Right forelimb (tissue), 1 donor: ENCODE results near the gene CFLAR.
"Not testable (repeated sequence)": the region's sequence is repeated elsewhere in the genome, so short reads cannot be mapped to it uniquely, and the experiment has no call there.

Experiments
- DNase-seq: peaks from one replicate; pipeline ENCODE4 v3.0.0-alpha.2; 2018

The CFLAR gene

GRCh38 chr2:201149064-201149820 is 33.3 kb downstream of the CFLAR start:
- DNase-seq, result no peak

DNA sequence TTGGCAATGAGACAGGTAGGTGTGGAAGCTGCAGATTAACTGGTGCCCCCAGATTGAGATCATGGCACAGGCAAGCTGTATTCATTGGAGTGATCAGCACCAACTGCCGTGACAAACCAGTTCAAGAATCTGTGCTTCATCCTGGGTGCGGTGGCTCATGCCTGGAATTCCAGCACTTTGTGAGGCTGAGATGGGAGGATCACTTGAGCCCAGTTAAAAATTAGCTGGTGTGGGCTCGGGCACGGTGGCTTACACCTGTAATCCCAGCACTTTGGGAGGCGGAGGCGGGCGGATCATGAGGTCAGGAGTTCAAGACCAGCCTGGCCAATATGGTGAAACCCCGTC is 33.8 kb downstream of the CFLAR start:
- not testable (repeated sequence) for DNase-seq

DNA sequence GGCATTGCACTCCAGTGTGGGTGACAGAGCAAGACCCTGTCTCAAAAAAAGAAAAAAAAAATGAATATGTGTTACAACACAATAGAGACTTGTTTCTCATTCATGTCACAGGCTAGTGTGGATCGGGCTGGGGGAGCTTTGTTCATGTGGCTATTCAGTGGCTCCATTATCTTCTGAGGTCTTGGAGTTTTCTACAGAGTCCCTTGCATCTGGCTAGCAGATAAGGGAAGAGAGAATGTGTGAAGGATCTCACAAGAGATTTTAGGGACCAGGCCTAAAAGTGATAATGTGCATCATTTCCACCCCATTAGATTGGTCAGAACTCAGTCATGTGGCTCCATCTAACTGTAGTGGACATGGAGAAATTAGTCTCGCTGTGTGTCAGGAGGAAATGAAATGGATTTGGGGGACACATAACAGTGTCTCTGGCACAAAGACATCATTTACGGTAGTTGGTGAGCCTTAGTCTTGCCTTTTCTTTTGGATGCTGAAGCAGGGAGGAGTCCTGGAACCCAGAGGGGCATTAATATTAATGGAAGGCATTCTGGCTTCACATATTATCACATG is 34.6 kb downstream of the CFLAR start:
- no peak for DNase-seq

DNA sequence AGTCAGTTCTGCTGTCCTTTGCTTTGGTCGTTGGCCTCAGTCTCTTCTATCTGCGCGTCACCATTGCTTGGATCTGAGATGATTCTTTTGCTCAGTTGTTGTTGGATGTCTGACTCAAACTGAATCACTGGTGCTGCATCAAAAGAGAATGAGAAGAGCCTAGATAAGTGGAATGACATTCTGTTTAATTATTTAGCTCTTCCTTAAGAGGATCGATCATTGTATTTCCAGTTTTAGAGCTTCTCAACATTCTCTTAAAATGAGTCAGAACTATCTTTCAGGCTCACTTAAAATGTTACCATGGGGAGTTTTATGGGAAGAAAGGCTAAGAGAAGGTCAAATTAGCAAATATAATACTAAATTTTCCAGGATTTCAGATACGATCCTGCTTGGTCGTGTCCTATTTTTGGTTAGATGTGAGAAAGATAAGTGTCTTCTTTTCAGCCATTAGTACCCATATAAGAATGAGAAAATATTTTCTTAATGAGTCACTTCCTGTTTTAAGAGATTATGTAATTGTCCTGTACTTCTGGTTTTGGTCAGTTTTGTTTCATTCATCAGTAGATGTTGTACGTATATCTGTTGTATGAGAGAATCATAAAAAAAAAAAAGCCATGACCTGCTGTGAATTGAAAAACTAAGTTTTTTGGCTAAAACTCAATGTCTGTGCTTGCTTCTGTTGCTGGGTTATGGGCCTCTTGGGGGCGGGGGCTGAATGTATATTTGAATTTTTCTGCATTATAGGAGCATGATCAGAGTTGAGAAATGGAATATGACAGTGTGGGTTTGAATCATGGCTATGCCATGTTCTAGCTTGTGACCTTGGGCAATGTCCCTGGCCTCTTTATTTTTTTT is 35.4 kb downstream of the CFLAR start:
- no peak for DNase-seq

DNA sequence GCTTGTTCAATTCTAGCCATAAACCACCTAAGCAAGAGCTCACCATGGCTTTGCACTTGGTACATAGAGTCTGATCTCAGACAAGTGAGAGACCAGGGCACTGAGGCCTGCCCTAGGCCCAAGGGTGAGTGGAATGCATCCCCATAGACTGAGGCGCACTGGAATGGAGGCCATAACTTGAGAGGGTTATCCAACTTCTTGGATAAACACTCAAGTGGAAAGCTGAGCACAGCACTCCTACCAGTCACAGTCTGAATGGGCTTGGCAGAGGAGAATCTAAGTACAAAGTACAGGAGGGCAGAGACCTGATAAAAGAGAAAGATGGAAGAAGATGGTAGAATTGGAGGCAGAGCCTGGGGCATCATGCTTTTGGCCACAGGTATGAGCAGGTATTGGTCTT is 36.6 kb downstream of the CFLAR start:
- DNase-seq, result no peak

DNA sequence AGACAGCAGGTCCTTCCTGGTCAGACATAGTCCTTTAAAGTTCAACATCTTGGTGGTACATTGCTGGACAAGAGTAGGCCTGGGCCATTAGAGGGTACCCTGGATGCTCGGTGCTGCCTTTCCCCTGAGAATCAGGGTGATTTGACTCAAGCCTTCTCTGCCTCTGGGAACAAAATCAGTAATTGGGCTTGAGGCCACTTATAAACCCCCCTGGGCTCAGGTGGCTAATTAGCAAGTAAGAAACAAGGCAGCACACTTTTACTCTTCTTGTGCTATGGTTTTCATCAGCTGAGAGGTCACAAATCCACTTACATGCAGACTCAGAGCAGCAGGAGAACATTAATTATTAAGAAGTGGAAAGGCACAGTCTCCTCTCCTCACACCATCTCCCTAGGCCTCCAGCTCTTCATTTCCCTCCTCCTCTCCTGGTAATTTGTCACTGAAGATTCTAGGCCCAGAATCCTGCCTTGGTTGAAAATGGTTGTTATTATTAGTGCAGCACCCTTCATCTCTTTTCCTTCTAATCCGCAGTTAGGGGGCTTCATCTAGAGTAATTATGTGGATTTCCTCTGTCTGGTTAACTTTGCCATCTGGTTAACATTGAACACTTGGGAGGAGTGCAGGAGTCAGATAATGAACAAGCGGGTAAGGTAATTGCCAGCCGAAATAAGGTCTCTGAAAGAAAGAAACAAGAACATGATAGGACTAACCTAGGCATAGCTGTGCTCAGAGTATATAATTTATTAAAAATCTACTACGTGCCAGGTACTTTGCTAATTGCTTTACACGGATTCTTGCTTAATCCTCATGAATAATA is 37.2 kb downstream of the CFLAR start:
- DNase-seq, result no peak

DNA sequence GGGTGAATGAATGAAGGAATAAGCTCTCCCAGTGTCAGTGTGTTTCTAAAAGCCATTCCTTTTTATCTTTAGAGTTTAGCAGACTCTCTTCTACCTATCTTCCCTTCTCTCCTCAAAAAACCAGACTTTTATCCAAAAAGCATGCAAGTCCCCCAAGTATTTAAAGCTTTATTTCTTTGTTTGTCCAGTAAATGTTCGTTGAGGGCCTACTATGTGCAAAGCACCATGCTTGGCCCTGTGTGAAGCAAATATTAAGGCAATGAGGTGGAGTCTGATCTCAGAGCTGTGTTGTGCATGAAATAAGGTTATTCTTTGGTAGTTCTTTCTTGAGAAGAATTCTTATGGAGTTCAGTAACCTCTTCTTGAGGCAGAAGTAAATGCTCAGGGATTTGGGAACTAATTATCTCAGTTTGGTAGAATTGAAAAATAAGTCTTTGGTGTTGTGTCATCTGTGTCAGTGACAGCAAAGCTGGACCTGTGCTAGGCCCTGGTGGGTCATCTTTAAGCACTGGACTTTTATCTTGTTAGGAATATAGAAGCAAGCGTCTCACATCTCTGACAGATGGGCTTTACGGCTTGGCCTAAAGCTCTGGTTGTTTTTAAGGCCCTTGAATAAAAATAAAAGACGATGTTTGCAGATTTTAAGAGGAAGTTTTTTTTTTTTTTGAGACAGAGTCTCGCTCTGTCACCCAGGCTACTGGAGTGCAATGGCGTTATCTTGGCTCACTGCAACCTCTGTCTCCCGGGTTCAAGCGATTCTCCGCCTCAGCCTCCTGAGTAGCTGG is 38.8 kb downstream of the CFLAR start:
- DNase-seq, result peak; percentile 21

DNA sequence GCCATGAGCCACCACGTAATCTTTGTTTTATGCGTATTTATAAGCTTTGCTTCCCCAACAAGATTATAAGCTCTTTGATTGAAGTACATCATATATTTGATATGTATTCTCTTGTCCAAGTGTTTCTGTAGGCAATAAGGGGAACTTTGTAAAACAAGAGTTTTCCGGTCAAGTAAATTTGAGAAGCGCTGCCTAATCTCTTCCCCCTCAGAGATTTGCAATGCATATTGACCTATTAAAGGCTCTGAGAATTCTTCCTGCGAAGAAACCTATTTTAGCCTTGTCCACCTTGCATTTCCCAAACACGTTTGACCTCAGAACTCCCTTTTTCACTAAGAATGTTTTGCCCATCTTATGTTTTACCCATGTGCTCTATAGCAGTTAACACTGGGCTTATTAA is 40.1 kb downstream of the CFLAR start:
- no peak for DNase-seq

DNA sequence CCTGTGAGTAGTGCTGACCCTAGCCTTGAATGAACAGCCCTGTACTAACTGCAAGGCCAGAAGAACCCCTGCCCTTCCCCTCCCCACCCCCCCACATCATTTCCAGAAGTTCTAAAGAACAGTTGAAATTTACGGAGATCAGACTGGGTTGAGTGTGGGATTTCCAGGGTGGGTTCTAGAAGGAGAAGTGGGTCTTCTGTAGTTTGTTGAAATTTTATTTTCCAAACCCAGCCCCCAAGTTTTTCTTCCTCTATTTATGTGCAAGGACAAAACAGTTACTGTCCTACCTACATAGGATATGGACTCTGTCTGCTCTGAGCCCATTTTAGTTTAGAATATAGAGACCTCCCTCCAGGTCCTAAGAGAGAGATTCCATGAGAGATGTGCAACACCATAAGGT is 40.7 kb downstream of the CFLAR start:
- no peak for DNase-seq

DNA sequence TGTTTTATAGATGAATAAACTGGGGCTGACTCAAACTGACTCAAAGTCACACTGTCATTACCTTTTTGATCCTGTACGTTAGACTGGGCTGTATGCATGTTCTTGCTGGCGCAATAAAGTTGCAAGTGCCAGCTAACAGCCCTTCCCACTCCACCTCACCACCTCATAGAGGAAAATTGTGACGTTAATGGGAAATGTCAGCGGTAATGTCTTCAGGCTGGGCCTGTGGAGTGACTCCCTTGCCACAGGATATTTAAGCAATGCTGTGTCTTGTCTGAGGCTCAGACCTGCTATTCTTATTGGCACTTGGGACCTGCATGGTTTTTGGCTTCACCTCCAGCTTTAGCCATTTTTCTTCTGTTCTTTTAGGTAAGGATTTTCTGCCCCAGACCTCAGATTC is 41.7 kb downstream of the CFLAR start:
- no peak for DNase-seq

GRCh38 chr2:201158111-201158929 is 42.4 kb downstream of the CFLAR start:
- no peak for DNase-seq

DNA sequence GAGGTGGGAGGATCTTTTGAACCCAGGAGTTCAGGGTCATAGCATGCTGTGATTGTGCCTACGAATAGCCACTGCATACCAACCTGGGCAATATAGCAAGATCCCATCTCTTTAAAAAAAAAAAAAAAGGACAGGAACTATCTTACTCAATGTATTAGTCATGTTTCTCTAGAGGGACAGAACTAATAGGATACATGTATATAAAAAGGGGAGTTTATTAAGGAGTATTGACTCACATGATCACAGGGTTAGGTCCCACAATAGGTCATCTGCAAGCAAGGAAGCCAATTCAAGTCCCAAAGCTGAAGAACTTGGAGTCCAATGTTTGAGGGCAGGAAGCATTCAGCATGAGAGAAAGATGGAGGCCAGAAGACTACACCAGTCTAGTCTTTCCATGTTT is 48.2 kb downstream of the CFLAR start:
- DNase-seq, result no peak

GRCh38 chr2:201167546-201167945 is 51.6 kb downstream of the CFLAR start:
- DNase-seq, result no peak

DNA sequence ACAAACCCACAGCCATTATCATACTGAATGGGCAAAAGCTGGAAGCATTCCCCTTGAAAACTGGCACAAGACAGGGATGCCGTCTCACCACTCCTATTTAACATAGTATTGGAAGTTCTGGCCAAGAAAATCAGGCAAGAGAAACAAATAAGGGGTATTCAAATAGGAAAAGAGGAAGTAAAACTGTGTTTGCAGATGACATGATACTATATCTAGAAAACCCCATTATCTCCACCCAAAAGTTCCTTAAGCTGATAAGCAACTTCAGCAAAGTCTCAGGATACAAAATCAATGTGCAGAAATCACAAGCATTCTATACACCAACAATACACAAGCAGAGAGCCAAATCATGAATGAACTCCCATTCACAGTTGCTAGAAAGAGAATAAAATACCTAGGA is 52.5 kb downstream of the CFLAR start:
- not testable (repeated sequence) for DNase-seq

GRCh38 chr2:201171259-201171814 is 55.4 kb downstream of the CFLAR start:
- DNase-seq, result no peak

- no peak for DNase-seq
Measured at GRCh38 chr2:201172279-201172678, 56.3 kb downstream of the CFLAR start.

DNA sequence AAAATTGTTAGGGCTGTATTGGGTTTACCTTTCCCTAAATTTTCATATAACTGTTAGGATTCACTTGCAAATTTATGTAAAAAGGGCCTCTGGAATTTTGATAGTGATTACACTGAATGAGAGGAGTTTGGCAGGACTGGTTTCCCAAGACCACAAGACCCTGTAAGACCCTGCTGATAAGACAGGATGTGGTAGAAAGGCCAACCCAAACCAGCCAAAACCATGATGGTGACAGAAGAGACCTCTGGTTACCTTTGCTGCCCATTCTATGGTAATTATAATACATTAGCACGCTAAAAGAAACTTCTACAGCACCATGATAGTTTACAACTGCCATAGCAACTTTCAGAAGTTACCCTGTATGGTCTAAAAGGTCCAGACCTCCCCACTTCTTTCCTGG is 58.7 kb downstream of the CFLAR start:
- DNase-seq, result no peak

- no peak for DNase-seq
Measured at GRCh38 chr2:201176081-201176481, 60.1 kb downstream of the CFLAR start.

GRCh38 chr2:201180010-201180409 is 64.0 kb downstream of the CFLAR start:
- no peak for DNase-seq

GRCh38 chr2:201182650-201183364 is 66.8 kb downstream of the CFLAR start, which contains the start of gene CASP10:
TSS of gene CASP10 (plus strand) at chr2:201183141. CDS start at chr2:201185778, 2,637 bp downstream.
- no peak for DNase-seq
